Kidney (tissue), 14 donors: ENCODE measurements around the gene GIMAP8. TPM values are rescaled to one million over a fixed set of nuclear protein-coding genes. Genes with fewer than 3 reads are reported as not detected.

Experiments
- DNase-seq, 5 donors: peaks; one replicate each; pipeline ENCODE4 v3.0.0-alpha.2; 2013 to 2020
- FAIRE-seq: peaks from 2 replicates; lab custom pipeline; 2012; peaks lifted over from hg19 to GRCh38; lab: Jason Lieb, UNC
- H3K27ac ChIP-seq, 2 donors: one replicate each; pipeline ENCODE4 v1.7.0; 2013; ENCODE audit warnings: low read depth in 2 of 2, low read length in 2 of 2, inconsistent platforms in 1 of 2
- H3K27me3 ChIP-seq: one replicate; pipeline ENCODE4 v1.7.1; 2013; ENCODE audit warnings: low read length, inconsistent platforms; ENCODE audit not compliant: control insufficient read depth, insufficient read depth
- H3K36me3 ChIP-seq, 3 donors: one replicate each; pipeline versions ENCODE4 v1.7.0 to v1.7.1; 2013; ENCODE audit warnings: low read length in 3 of 3, control low read depth in 1 of 3, inconsistent platforms in 1 of 3; ENCODE audit not compliant: insufficient read depth in 3 of 3, control insufficient read depth in 2 of 3
- H3K4me1 ChIP-seq, 3 donors: one replicate each; pipeline versions ENCODE4 v1.7.0 to v1.7.1; 2013; ENCODE audit warnings: low read length in 3 of 3, inconsistent platforms in 1 of 3, low read depth in 1 of 3; ENCODE audit not compliant: control insufficient read depth in 2 of 3, insufficient read depth in 2 of 3
- H3K4me3 ChIP-seq, 3 donors: one replicate each; pipeline versions ENCODE4 v1.7.0 to v1.8.1; 2013; ENCODE audit warnings: low read length in 3 of 3, control low read depth in 1 of 3, inconsistent platforms in 1 of 3
- H3K9ac ChIP-seq, 3 donors: one replicate each; pipeline versions ENCODE4 v1.7.0 to v1.7.1; 2013; ENCODE audit warnings: low read length in 3 of 3, control low read depth in 1 of 3, inconsistent platforms in 1 of 3
- H3K9me3 ChIP-seq, 3 donors: one replicate each; pipeline versions ENCODE4 v1.7.0 to v1.7.1; 2013; ENCODE audit warnings: low read length in 3 of 3, control low read depth in 1 of 3, inconsistent platforms in 1 of 3; ENCODE audit not compliant: control insufficient read depth in 2 of 3, insufficient read depth in 1 of 3
- CTCF ChIP-seq: IDR thresholded peaks from 3 replicates; pipeline ENCODE4 v1.5.1; 2012; ENCODE audit warnings: mild to moderate bottlenecking, moderate library complexity, borderline replicate concordance; ENCODE audit not compliant: insufficient read depth; ENCODE audit errors: extremely low read depth
- intact Hi-C: fragments of 100-400 bp; cut with DNase I; formaldehyde crosslinking; loops from one replicate; pipeline ENCODE4 v1.11.1; 2022
- polyA plus RNA-seq: library from polyadenylated mRNA; stranded (reverse); fragments of 350-450 nt; fragmentation: Illumina TruSeq; extraction: RNeasy Lipid Tissue Mini Kit (QIAGEN cat#74804); gene quantifications from one replicate; pipeline ENCODE4 v1.2.3, GENCODE V29; 2014; ENCODE audit warnings: low read depth, low replicate concordance; ENCODE audit not compliant: insufficient read depth
- total RNA-seq: library from RNA; stranded (reverse); fragmentation: NEBNext Ultra II Directional; extraction: Animal tissue kit (Norgen Biotek cat#: 25700); gene quantifications from one replicate; pipeline ENCODE4 v1.2.1, GENCODE V29; 2021
- donor health status: control.
- donor health status: control.
- donor health status: control.
- donor health status: control.
- donor health status: control.
- donor health status: DM: yes; HTN: yes; CAD: no.
- donor health status: Normal renal cell carcinoma (clear cell type).

Gene GIMAP8
- total and polyA plus RNA-seq, 2 donors from 2014 or later = 10.2 to 24.3 TPM

GRCh38 chr7:150412518-150413488 is 37.6 kb upstream of the GIMAP8 start:
- FAIRE-seq = no peak
- intact Hi-C loops = no loop called here
- Histone ChIP-seq H3K9ac (no peak overlapping the region), H3K27me3 (no peaks in the 10 kb centered on the region), H3K4me3 (no peak overlapping the region), H3K36me3 (no peaks in the 10 kb centered on the region), H3K9me3 (no peaks in the 10 kb centered on the region), H3K4me1 (peaks cover 0 to 23% (median 13%) of the 10 kb centered on the region in 3 donors), H3K27ac (no peak overlapping the region)
- peak in 1 of 5 donors; percentile 71 for DNase-seq
- TF ChIP-seq CTCF = no peak

GRCh38 chr7:150413640-150414081 is 36.8 kb upstream of the GIMAP8 start:
- no peak for FAIRE-seq
- intact Hi-C loops = no loop called here
- no peak for TF ChIP-seq CTCF

GRCh38 chr7:150415161-150416153 is 35.0 kb upstream of the GIMAP8 start:
- Histone ChIP-seq H3K9ac (peak overlapping the region in 1 of 3 donors; percentile 41), H3K27me3 (no peaks in the 10 kb centered on the region), H3K4me1 (peaks cover 0 to 14% (median 8%) of the 10 kb centered on the region in 3 donors), H3K36me3 (no peaks in the 10 kb centered on the region), H3K27ac (peak overlapping the region in 1 of 2 donors; percentile 56), H3K4me3 (no peak overlapping the region), H3K9me3 (no peaks in the 10 kb centered on the region)
- no peak for TF ChIP-seq CTCF
- FAIRE-seq (no peak), DNase-seq (peak in 1 of 5 donors; percentile 49)
- intact Hi-C loops = no loop called here

More at GRCh38 chr7:150413640-150414081, 36.8 kb upstream of the GIMAP8 start:
- H3K4me1 ChIP-seq = peaks cover 0 to 23% (median 11%) of the 10 kb centered on the region in 3 donors
- no peaks in the 10 kb centered on the region for H3K36me3 ChIP-seq
- H3K27ac ChIP-seq = no peak overlapping the region
- H3K9ac ChIP-seq = no peak overlapping the region
- no peak for DNase-seq
- no peaks in the 10 kb centered on the region for H3K27me3 ChIP-seq
- no peak overlapping the region for H3K4me3 ChIP-seq
- no peaks in the 10 kb centered on the region for H3K9me3 ChIP-seq
